ENCODE measurements around the gene FAM222A.

- TF ChIP-seq PPARA (CRISPR knock-in tag; IDR thresholded peaks at IDR 0.05; ENCODE audit: borderline replicate concordance): no peak
- TF ChIP-seq POU6F1 (CRISPR knock-in tag; IDR thresholded peaks at IDR 0.05; ENCODE audit: borderline replicate concordance, low read depth): no peak
- TF ChIP-seq, protein P1, sequence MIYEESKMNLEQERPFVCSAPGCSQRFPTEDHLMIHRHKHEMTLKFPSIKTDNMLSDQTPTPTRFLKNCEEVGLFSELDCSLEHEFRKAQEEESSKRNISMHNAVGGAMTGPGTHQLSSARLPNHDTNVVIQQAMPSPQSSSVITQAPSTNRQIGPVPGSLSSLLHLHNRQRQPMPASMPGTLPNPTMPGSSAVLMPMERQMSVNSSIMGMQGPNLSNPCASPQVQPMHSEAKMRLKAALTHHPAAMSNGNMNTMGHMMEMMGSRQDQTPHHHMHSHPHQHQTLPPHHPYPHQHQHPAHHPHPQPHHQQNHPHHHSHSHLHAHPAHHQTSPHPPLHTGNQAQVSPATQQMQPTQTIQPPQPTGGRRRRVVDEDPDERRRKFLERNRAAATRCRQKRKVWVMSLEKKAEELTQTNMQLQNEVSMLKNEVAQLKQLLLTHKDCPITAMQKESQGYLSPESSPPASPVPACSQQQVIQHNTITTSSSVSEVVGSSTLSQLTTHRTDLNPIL (CRISPR knock-in tag; IDR thresholded peaks at IDR 0.05; ENCODE audit: low read depth): no peak
- no peak for TF ChIP-seq BACH2 (CRISPR knock-in tag; IDR thresholded peaks at IDR 0.05; ENCODE audit: borderline replicate concordance)
- TF ChIP-seq TSHZ2 (CRISPR knock-in tag; IDR thresholded peaks at IDR 0.05): no peak
- TF ChIP-seq TCF4 (CRISPR knock-in tag; IDR thresholded peaks at IDR 0.05; ENCODE audit: borderline replicate concordance): no peak
- no peak for TF ChIP-seq ZFP3 (CRISPR knock-in tag; IDR thresholded peaks at IDR 0.05)
- no peak for TF ChIP-seq SNAI2 (CRISPR knock-in tag; IDR thresholded peaks at IDR 0.05)
Measured at GRCh38 chr12:109697270-109697553, 16.4 kb upstream of the FAM222A start.

Measured in SK-N-SH treated with all-trans-retinoic acid at 6 μM for 48 hours (cell line).